H1 (cell line): ENCODE measurements around the gene OXCT2. TPM values are rescaled to one million over a fixed set of nuclear protein-coding genes. Genes with fewer than 3 reads are reported as not detected.
"Not testable (repeated sequence)": the region's sequence is repeated elsewhere in the genome, so short reads cannot be mapped to it uniquely, and the experiment has no call there.

ENCODE experiments used
- CTCF ChIA-PET: fragments of 300-600 bp; sonication (Branson Sonifier 250); formaldehyde crosslinking; loops from one replicate; lab custom pipeline; 2021; ENCODE audit not compliant: partially characterized antibody; lab: Charles Lee
- POLR2A ChIA-PET: fragments of 300-600 bp; sonication (Branson Sonifier 250); formaldehyde crosslinking; loops from one replicate; lab custom pipeline; 2021; ENCODE audit warnings: inconsistent platforms; ENCODE audit not compliant: partially characterized antibody; lab: Charles Lee
- DNase-seq, 2 experiments: peaks; one replicate each; pipeline versions ENCODE4 v3.0.0 to v3.0.0-alpha.2; 2010 to 2022; ENCODE audit warnings: low spot score in 2 of 2, low read depth in 1 of 2, mixed read lengths in 1 of 2
- FAIRE-seq: peaks from 2 replicates; lab custom pipeline; 2011; peaks lifted over from hg19 to GRCh38; lab: Jason Lieb, UNC
- H2AFZ ChIP-seq: 2 replicates; pipeline ENCODE4 v1.8.1; 2012; ENCODE audit warnings: low read length, inconsistent platforms
- H2AK5ac ChIP-seq: 2 replicates; pipeline ENCODE4 v1.6.1; 2013; ENCODE audit warnings: low read depth, low read length
- H2BK120ac ChIP-seq: replicated peaks from 2 replicates; pipeline ENCODE3; 2013; ENCODE audit warnings: low read depth, low read length, inconsistent platforms
- H2BK12ac ChIP-seq: 2 replicates; pipeline ENCODE4 v1.6.1; 2013; ENCODE audit warnings: low read depth, low read length
- H2BK15ac ChIP-seq: 2 replicates; pipeline ENCODE4 v1.6.1; 2013; ENCODE audit warnings: low read length
- H2BK20ac ChIP-seq: 2 replicates; pipeline ENCODE4 v1.6.1; 2013; ENCODE audit warnings: low read length
- H2BK5ac ChIP-seq: 2 replicates; pipeline ENCODE4 v1.6.1; 2013; ENCODE audit warnings: low read depth, low read length
- H3K14ac ChIP-seq: 2 replicates; pipeline ENCODE4 v1.6.1; 2013; ENCODE audit warnings: inconsistent platforms; ENCODE audit not compliant: insufficient read length
- H3K18ac ChIP-seq: 2 replicates; pipeline ENCODE4 v1.6.1; 2013; ENCODE audit warnings: low read length; ENCODE audit errors: extremely low read depth
- H3K23ac ChIP-seq: 2 replicates; pipeline ENCODE4 v1.6.1; 2013; ENCODE audit warnings: inconsistent platforms; ENCODE audit not compliant: insufficient read length
- H3K23me2 ChIP-seq: 2 replicates; pipeline ENCODE4 v1.6.1; 2013; ENCODE audit warnings: low read depth, low read length
- H3K27ac ChIP-seq: 2 replicates; pipeline ENCODE4 v1.6.1; 2011; ENCODE audit warnings: low read depth, low read length, inconsistent platforms
- H3K27me3 ChIP-seq, 4 experiments: replicated peaks in 1 of 4; 1 replicate in 1 of 4; 2 replicates in 3 of 4; pipeline versions ENCODE4 v1.6.1 to v1.8.1; 2011 to 2013; ENCODE audit warnings: low read length in 3 of 4, mild to moderate bottlenecking in 3 of 4, inconsistent platforms in 2 of 4, mixed read lengths in 2 of 4, moderate library complexity in 1 of 4; ENCODE audit not compliant: control insufficient read depth in 3 of 4, insufficient read depth in 3 of 4; ENCODE audit errors: extremely low read depth in 1 of 4
- H3K36me3 ChIP-seq, 4 experiments: 2 replicates each; pipeline versions ENCODE4 v1.6.1 to v1.8.1; 2011 to 2013; ENCODE audit warnings: mild to moderate bottlenecking in 4 of 4, low read length in 3 of 4, moderate library complexity in 2 of 4, control low read depth in 1 of 4, inconsistent platforms in 1 of 4; ENCODE audit not compliant: insufficient read depth in 4 of 4, control insufficient read depth in 2 of 4
- H3K4ac ChIP-seq: replicated peaks from 2 replicates; pipeline ENCODE3; 2013; ENCODE audit warnings: low read length, low read depth, mixed read lengths, inconsistent platforms; ENCODE audit not compliant: insufficient read length
- H3K4me1 ChIP-seq, 4 experiments: replicated peaks in 1 of 4; 1 replicate in 1 of 4; 2 replicates in 3 of 4; pipeline versions ENCODE4 v1.6.1 to v1.8.1; 2011 to 2013; ENCODE audit warnings: low read length in 3 of 4, inconsistent platforms in 2 of 4, mixed read lengths in 1 of 4; ENCODE audit not compliant: insufficient read depth in 4 of 4, control insufficient read depth in 3 of 4
- H3K4me2 ChIP-seq, 2 experiments: 2 replicates each; pipeline versions ENCODE4 v1.6.1 to v1.8.1; 2011 to 2013; ENCODE audit warnings: low read depth in 2 of 2, low read length in 2 of 2, control low read depth in 1 of 2, inconsistent platforms in 1 of 2, mild to moderate bottlenecking in 1 of 2; ENCODE audit not compliant: insufficient read depth in 1 of 2
- H3K4me3 ChIP-seq, 4 experiments: fragments of 200-600, 300-600 bp in 1 of 4; sonication (generic), shearing (Covaris generic), sonication (Bioruptor Twin) in 1 of 4; 2 replicates each; pipeline versions ENCODE4 v1.5.1 to v1.8.1; 2011 to 2016; ENCODE audit warnings: low read length in 4 of 4, low read depth in 3 of 4, control low read depth in 2 of 4, inconsistent platforms in 2 of 4, mild to moderate bottlenecking in 2 of 4, mixed read lengths in 1 of 4, moderate library complexity in 1 of 4; ENCODE audit not compliant: insufficient read depth in 2 of 4; ENCODE audit errors: extremely low read depth in 1 of 4
- H3K56ac ChIP-seq: replicated peaks from 2 replicates; pipeline ENCODE3; 2013; ENCODE audit warnings: low read depth, mild to moderate bottlenecking, mixed read lengths, low read length, inconsistent platforms; ENCODE audit not compliant: insufficient read length
- H3K79me1 ChIP-seq: 2 replicates; pipeline ENCODE4 v1.6.1; 2013; ENCODE audit warnings: low read depth, low read length, control low read depth
- H3K79me2 ChIP-seq, 2 experiments: 2 replicates each; pipeline versions ENCODE4 v1.6.1 to v1.8.1; 2012 to 2013; ENCODE audit warnings: low read length in 2 of 2, mild to moderate bottlenecking in 2 of 2, inconsistent platforms in 1 of 2; ENCODE audit not compliant: insufficient read depth in 2 of 2, control insufficient read depth in 1 of 2
- H3K9ac ChIP-seq, 4 experiments: replicated peaks in 1 of 4; 1 replicate in 1 of 4; 2 replicates in 3 of 4; pipeline versions ENCODE4 v1.6.1 to v1.8.1; 2011 to 2013; ENCODE audit warnings: low read depth in 3 of 4, low read length in 3 of 4, control low read depth in 2 of 4, mild to moderate bottlenecking in 2 of 4, moderate library complexity in 2 of 4, inconsistent platforms in 1 of 4; ENCODE audit errors: extremely low read depth in 1 of 4
- H3K9me3 ChIP-seq, 2 experiments: 2 replicates each; pipeline versions ENCODE4 v1.6.1 to v1.8.1; 2012 to 2013; ENCODE audit warnings: mild to moderate bottlenecking in 2 of 2, moderate library complexity in 2 of 2, control low read depth in 1 of 2, inconsistent platforms in 1 of 2, low read depth in 1 of 2, low read length in 1 of 2, mixed read lengths in 1 of 2; ENCODE audit not compliant: insufficient read depth in 2 of 2
- H4K20me1 ChIP-seq, 2 experiments: replicated peaks in 1 of 2; 2 replicates each; pipeline versions ENCODE3 to v1.8.1; 2011 to 2013; ENCODE audit warnings: inconsistent platforms in 2 of 2, low read length in 2 of 2, mild to moderate bottlenecking in 1 of 2; ENCODE audit not compliant: insufficient read depth in 2 of 2, control insufficient read depth in 1 of 2
- H4K5ac ChIP-seq: 2 replicates; pipeline ENCODE4 v1.6.1; 2013; ENCODE audit warnings: low read length, low read depth, mixed read lengths, inconsistent platforms; ENCODE audit not compliant: insufficient read length
- H4K8ac ChIP-seq: 2 replicates; pipeline ENCODE4 v1.8.0; 2013; ENCODE audit warnings: mild to moderate bottlenecking, moderate library complexity, low read length, inconsistent platforms; ENCODE audit not compliant: insufficient read depth; ENCODE audit errors: extremely low read depth
- H4K91ac ChIP-seq: replicated peaks from 2 replicates; pipeline ENCODE3; 2013; ENCODE audit warnings: low read length, mixed read lengths, inconsistent platforms; ENCODE audit not compliant: insufficient read length
- WGBS, 2 experiments: shearing (Covaris generic) in 1 of 2; methylation state at CpG; one replicate each; pipeline versions ENCODE4 v1.1.6 to v1.1.7; 2013 to 2015; ENCODE audit warnings: low lambda C conversion rate in 2 of 2, mixed read lengths in 2 of 2, inconsistent platforms in 1 of 2, low coverage in 1 of 2, missing lambda C conversion rate in 1 of 2; ENCODE audit not compliant: insufficient replicate concordance in 2 of 2, insufficient coverage in 1 of 2, insufficient read length in 1 of 2; ENCODE audit errors: extremely low coverage in 1 of 2, missing lambda C conversion rate in 1 of 2; 5-methylcytosine and 5-hydroxymethylcytosine counted together
- polyA plus RNA-seq, 7 experiments: library from polyadenylated mRNA; depleted of rRNA in 3 of 7; stranded (reverse) in 5 of 7; unstranded in 2 of 7; fragments of >200 nt in 5 of 7; fragments of 200-250 nt in 2 of 7; gene quantifications; 1 replicate in 5 of 7; 2 replicates in 1 of 7; 4 replicates in 1 of 7; pipeline versions ENCODE4 v1.2.1 to v1.2.3, GENCODE V29; 2011 to 2013; ENCODE audit warnings: missing spikeins in 2 of 7, mixed read lengths in 2 of 7
- total RNA-seq: library from RNA; stranded (reverse); fragmentation: NEBNext Ultra II Directional; extraction: Animal tissue kit (Norgen Biotek cat#: 25700); gene quantifications from 2 replicates; pipeline ENCODE4 v1.2.1, GENCODE V29; 2021

The OXCT2 gene
- total and polyA plus RNA-seq, 2 of the 8 experiments (the other 6 are each of a cell fraction or from before 2014, with no cell fraction given) = 2.6 to 2.9 TPM

DNA sequence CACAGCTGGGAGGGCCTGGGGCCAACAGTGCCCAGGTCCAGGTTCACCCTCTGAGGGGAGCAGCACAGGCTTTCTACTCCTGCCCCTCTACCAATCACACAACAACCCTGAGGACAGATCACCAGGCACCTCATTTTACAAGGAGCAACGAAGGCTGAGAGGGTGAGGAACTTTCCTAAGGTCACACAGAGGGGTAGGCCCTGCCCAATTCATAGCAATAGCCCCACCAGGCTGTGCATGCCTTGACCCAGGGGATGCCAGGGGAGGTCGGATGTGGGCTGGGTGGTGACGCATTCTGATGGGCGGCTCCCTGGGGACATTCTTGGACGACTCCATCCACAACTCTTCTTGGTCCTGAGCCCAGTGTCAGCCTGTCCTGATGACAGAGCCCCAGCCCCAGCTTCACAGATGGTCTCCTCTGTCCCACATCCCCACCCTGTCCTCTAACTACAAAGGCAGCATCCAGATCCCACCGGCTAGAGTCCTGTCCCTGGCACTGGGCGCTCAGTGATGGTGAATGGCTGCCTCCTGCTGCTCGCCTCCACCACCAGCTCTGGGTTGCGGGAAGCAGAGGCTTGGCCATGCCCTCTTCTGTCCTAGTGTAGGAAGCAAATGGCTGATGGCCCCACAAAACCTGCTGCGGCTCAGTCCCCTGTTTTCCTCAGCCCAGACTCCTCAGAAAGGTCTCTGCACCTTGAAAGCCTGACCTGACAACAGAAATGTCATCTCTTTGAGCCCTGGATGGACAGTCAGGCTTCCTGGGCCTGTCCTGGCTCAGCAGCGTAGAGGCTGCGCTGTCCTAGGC, 15.4 kb upstream of the OXCT2 start:
- POLR2A ChIA-PET, H3K4me3 ChIP-seq, H3K18ac ChIP-seq, H2BK5ac ChIP-seq, H2AFZ ChIP-seq, H3K9ac ChIP-seq, FAIRE-seq, DNase-seq, H4K91ac ChIP-seq, H3K36me3 ChIP-seq, H3K23ac ChIP-seq, H3K4ac ChIP-seq, H3K4me2 ChIP-seq, H3K79me2 ChIP-seq, H4K8ac ChIP-seq, H4K20me1 ChIP-seq, H3K27ac ChIP-seq, H4K5ac ChIP-seq, H3K4me1 ChIP-seq, H3K56ac ChIP-seq, H3K23me2 ChIP-seq, H3K79me1 ChIP-seq, H2BK20ac ChIP-seq, H3K9me3 ChIP-seq, H3K14ac ChIP-seq, H2AK5ac ChIP-seq, H2BK120ac ChIP-seq, H2BK15ac ChIP-seq, H2BK12ac ChIP-seq: not testable (repeated sequence)
- H3K27me3 ChIP-seq = peaks cover 33 to 57% (median 44%) of the 10 kb centered on the region in 4 experiments
- WGBS, 2 experiments = 87% methylated on average over 8 of the region's 12 CpGs; no CpG with 5 or more reads in 1 of the 2 experiments
- CTCF ChIA-PET = interaction anchor here (0.6 to 1.3 kb wide), 6 partner anchors 11 to 145 kb away, joined by 3 to 5 read pairs (median 4); no protein-coding TSS in a partner anchor
